CD4-positive, alpha-beta T cell treated with Interleukin-1 beta for 1 hour (primary cell): Measurements from ENCODE around the gene PPIL6.

Experiments used
- DNase-seq, 2 donors: peaks; one replicate each; pipeline ENCODE4 v3.0.0-alpha.2; 2020 to 2022

PPIL6 gene

DNA sequence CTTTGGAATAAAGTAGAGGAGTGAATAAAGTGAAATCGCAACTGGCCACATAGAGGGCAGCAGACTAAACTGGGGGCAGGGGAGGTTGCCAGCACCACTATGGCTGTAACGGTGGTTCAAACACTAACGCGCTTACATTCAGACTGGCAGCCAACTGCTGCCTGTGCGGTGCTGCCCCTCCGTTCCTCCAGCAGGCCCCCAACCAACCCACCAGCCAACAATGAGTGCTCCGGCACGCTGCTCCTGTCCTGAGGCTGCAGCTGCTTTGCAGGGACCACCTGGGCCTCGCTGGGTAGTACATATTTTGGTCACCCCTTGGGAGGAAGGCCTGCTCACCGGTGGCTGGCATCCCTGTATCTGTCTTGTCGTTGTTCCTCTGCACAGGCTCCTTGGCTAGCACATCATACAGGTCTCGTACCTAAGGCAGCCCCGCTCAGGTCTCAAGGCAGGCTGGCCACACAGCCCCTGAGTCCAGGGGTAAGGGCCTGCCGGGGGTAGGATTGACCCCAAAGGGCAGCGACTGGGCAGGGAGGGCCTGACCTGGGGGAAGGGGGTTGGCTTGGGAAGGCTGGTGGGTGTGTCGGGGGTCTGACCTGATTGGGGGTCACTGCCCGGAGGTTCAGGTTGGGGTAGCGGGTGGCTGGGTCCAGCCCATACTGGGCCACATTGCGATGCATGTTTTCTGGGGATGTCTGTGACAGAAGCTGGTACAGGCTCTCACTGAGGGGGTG lies 8.8 kb upstream of the PPIL6 start:
- DNase-seq: no peak

DNA sequence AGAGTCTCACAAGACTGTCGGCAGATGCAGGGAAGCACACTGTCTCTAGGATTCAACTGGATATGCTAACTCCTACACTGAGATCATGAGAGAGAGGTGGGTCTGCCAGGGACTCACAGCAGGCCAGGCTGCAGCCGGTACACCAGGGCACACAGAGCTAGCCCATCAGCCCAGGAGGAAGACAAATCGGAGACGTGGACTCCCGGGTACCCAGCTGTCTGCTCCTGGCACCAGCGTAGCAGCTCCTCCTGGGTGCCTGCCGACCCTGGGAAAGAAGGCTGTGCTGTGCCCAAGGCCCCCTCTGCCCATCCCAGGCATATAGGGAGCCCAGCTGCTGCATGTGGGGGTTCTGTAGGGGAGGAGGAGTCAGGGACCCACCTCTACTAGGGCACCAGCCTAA lies 8.2 kb upstream of the PPIL6 start:
- no peak for DNase-seq

DNA sequence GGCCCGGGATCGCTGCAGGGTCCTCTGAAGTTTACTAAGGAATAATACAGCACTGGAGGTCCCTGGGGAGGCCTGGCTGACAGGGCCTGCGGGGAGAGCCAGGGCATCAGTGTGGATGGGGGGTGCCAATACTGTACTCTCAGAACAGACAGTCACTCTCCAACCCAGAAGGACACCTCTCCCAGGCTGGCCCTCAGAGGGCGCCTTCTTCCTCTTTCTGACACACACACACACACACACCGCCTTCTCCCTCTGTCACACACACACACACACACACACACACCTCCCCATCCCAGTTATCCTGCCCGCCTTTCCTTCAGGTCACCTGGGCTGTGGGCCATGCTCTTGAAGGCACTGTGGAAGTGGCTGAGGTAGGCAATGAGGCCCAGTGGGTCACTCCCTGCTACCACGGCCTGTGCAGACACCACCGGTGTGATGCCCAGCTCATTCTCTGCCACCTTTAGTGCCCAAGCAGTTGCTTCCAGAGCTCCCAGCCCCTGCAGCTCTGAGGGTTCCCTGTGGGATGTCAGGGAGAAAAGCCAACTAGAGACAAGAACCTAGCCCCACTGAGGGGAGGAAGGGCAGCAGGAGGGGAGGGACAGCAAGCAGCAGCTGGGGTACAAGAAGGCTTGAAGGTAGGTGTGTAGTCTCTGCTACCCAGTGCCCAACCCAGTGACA lies 7.6 kb upstream of the PPIL6 start:
- DNase-seq: peak in 1 of 2 donors; percentile 37

DNA sequence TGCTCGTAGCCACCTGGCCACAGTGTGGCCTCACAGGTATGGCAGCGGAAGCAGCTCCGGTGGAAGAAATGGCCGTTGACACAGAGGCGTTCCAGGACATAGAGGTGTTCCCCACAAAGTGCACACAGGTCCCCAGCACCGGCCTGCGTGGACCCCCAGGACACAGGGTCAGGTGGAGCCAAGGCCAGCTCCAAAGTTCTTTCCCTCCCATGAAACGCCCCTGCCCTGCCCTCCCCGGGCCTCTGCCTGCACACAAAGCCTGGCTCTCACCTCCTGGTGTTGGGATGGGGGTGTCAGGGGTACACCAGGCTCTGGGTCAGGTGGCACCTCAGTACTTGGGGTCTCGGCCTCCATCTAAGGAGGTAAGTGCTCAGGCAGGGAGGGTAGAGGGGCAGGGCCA lies 6.7 kb upstream of the PPIL6 start:
- DNase-seq: no peak

DNA sequence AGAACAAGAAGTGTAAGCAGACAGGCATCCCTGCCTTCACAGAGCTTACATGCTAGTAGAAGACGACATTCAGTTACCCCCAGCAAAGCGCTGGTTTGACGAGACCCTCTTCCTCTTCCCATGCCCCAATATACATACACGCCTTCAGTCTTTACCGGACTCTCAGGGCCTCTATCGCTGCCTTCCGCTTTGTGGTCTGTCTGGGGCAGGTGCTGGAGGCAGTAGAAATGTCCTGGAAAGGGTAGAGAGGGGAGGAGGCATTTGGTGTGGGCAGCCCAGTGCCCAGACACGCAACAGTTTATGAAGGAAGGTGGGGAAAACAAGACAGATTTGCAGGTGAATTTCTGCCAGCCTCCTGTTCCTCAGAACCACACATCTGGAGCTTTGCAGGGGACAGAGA lies 6.1 kb upstream of the PPIL6 start:
- no peak for DNase-seq

DNA sequence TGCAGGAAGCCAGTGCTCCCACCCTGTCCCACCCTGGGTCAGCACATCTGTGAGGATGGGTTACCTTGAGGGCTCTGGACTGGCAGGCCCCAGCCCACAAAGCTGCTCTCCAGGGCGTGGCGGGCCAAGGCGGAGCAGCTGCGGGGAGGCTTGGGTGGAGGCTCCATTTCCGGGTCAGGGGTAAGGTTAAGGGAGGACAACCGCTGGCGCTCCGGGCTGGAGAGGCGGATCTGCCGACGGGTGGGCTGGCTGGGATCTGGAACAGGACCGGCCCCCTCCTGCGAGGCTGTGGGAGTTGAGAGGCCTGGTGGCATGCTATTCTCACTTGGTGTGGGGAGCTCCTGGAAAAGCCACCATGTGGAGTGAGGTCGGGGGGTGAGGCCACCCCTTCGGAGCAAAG lies 5.6 kb upstream of the PPIL6 start:
- no peak for DNase-seq

DNA sequence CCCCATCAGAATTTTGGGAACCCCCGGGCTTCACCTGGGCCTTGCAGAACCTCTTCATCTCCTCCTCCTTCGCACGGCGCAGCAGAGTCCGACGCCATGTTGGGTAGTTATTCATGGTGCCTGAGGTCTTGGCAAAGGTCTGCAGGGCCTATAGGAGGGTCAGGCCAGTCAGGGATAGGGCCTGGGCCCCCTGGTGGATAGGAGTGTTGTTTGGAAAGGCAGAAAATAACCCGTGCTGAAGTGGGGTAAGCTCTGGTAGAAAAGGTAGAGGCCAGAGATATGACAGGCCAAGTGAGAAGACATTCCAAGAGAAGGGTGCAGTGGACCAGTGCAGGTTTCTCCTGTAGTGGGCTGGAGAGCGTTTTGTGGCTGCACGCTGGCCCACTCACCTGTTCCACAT lies 5.0 kb upstream of the PPIL6 start:
- no peak for DNase-seq

DNA sequence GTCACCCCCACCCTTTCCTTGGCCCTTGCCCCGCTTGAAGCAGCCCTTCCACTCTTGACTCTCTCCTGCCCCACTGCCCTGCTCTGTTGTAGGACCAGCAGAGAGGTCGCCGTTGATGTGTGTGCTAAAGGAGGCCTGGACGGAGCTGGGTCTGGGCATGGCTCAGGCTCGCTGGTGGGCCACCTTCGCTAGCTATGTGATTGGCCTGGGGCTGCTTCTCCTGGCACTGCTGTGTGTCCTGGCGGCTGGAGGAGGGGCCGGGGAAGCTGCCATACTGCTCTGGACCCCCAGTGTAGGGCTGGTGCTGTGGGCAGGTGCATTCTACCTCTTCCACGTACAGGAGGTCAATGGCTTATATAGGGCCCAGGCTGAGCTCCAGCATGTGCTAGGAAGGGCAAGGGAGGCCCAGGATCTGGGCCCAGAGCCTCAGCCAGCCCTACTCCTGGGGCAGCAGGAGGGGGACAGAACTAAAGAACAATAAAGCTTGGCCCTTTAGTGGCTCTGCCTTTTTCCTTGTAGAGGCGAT lies 3.1 kb upstream of the PPIL6 start:
- no peak for DNase-seq

DNA sequence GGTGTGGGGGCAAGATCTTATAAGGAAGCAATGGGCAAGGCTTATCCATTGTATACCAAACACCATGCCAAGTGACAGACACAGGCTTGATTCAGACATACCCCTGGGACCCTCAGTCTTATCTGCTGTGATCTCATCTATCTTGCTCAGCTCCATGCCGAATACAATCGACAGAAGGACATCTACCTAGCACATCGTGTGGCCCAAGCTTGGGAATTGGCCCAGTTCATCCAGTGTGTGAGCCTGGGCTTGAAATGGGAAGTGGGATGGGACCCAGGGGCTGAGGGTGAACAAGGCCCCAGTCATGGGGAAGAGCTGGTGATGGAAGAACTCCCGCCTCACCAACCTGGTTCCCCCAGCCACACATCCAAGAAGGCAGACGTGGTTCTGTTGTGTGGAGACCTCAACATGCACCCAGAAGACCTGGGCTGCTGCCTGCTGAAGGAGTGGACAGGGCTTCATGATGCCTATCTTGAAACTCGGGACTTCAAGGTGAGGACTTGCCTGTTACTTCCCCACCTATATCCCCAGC lies 2.0 kb upstream of the PPIL6 start:
- no peak for DNase-seq

DNA sequence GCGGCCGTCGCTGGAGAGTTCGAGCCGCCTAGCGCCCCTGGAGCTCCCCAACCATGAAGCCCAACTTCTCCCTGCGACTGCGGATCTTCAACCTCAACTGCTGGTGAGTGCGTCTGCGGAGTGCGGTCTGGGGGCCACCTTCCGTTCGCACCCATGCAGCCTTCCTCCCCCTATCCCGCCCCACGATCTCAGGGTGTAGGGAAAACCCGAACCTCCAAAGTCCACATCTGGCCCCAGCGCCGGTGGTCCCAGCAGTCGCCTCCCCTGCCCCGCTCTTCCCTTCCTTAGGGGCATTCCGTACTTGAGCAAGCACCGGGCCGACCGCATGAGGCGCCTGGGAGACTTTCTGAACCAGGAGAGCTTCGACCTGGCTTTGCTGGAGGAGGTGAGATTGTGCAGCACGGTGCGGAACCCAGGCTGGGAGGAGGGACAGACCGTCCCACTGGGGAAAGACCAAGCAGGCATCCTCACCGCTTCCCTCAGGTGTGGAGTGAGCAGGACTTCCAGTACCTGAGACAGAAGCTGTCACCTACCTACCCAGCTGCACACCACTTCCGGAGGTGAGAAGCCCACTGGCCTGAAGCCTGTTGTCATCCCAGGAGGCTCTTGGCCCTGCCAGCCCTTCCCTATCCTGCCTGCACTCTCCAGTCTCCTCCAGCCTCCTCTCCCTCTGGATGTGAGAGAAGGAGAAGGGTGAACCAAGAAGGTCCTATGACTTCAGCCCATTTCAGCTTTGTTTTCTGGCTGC lies 815 bp upstream of the PPIL6 start:
- peak; percentile 57 to 59 for DNase-seq

DNA sequence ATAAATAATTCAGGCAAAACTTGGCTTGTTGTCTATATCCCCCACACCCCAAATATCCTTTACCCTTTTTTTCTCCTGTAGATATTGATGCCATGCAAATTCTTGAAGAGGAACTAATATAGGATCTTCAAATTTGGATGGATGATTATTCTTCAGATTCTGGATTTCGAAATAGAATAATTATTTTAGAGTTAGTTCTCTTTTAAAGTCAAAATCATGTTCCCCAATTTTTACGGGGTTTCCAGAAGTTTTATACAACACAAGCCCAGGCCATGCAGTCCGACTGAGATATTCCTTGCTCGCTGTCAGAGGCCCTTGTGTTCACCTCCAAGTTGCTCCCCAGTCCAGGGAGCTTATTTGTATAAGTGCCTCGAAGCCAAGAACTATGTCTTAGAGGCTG lies 4.4 kb downstream of the PPIL6 start:
- no peak for DNase-seq

DNA sequence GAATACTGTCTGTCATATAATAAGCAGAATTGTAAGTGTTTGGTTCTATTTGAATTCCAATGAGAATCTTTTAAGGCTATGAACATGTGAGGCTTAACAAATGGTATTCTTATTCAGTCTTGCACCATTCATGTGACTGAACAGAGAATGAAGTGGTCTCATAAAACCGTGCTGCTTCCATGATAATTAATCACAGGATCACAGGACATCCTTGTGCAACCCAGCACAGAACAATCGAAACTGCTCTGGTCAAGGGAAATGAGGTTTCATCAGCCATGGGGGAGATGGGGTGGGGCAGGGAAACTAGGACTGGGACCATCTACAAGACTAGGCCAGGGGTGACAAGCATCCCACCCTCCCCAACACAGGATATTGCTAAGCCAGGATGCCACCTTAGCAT lies 6.0 kb downstream of the PPIL6 start:
- DNase-seq: no peak

DNA sequence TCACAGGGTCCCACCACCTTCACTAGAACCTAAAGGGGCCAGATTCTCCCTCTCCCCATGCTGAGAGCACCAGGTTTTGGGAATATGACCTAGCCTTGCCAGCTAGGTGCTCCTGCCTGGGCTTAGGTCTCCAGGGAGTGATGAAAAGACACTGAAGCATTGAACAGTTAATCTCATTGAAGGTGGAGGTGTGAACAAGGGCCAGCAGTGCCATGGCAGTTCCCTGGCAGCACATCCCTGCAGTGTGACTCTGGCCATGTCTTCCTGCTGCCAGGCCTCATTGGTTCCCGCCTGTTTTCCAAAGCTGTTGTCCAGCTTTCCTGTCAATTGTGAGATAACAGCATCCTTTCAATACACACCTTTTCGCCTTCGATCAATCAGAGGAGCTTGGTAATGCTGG lies 10.9 kb downstream of the PPIL6 start:
- DNase-seq: no peak

DNA sequence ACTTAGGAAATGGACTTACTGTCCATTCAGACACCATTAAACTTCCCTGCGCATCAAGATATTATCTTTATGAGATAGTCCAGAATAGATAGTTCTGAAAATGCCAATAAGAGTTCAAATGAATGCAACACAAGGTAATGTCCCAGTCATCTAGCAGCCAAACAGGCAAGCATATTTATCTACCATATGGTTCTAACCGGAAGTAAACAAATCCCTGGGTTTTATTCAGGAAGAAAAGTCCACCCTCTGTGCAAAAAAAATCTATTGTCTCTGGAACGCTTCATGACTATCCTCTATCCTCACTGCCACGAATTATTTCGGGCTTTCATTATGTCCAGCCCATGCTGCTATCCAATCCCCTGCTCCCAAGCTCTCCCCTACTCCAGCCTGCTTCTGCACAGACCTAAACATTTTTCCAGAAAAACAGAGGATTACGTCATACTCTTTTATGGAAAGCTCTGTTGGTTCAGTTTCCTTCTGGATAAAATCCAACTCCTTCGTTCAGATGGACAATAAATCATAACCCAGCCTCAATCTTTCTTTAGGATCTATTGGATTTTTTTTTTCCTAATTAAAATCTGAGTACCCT lies 11.4 kb downstream of the PPIL6 start:
- no peak for DNase-seq

DNA sequence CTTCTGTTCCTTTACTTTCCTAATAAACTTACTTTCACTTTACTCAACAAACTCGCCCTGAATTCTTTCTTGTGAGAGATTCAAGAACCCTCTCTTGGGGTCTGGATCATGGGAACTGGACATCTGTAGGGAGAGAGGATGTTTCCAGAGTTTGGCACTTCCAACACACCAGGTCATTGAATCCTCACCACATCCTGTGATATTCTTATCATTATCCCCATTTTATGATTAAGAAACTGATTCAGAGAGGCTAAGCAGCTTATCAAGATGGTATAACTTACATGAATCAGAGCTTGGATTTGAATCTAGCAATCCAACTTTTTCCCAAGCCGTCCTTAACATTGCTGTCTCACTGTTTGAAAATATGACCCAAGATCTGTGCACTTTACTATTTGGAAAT lies 15.5 kb downstream of the PPIL6 start:
- no peak for DNase-seq

DNA sequence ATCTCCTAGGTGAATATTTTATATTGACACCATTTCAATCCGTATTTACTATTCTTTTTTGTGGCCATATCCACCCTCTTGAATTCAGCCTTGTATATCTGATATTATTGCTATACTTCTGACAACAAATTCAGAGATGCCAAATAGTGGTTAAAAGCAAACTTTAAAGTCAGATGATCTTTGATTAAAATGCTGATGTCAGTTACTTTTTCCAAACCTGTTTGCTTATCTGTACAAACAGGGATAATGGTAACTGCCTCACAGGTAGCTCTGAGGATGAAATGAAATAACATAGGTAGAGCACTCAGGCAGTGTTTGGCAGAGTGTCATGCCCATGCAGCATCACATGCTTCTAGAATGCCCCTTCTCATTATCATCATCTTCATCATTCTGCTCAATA lies 19.2 kb downstream of the PPIL6 start:
- no peak for DNase-seq

DNA sequence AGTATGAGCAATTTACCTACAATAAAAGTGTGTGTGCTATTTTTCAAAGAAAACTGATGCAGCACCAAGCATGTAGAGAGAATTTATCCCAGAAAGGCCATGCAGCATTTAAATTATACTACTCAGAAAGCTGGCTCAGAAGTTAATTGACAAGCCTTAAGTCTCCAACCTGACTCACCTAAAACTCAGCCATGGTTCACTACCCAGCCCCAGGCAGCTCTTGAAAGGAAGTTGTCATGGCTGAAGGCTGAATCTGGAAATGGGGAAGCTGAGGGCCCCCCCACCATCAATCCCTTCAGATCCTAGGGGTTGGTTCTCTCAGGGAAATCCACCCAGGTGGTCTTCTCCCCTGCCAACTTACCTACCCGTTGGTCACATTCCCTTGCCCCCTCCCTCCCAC lies 19.7 kb downstream of the PPIL6 start:
- DNase-seq: no peak

DNA sequence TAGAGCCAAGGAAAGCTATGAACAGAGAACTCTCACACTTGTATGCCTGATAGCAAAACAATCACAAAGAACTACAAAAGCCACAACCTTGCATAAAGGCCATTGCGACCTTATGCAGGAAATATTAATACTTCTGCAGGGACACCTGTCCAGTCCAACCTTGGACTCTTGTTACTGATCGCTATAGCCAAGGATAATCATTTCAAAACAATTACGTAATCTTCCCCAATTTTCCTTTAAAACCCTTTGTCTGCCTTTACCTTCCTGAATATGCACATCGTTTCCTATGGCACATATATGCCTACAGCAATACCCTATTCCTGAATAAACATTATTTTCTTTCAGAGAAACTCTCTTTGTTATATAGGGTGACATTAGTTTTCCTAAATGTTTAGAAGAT lies 22.8 kb downstream of the PPIL6 start:
- no peak for DNase-seq

DNA sequence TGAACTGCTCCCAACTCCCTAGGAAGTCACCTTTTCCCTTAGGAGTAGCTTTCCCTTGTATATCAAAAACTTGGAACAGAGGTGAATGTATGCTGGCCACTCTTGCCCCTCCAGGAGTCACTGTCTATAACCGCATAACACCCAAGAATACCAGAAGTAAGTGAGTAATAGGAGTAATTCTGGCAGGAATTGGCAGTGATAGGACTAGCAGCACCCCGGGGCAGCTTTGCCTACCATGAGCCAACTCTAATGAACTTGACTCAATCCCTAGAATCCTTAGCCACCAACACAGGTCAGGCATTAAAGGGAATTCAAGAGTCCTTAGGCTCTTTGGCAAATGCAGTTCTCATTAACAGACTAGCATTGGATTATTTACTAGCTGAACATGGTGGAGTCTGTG lies 29.4 kb downstream of the PPIL6 start:
- no peak for DNase-seq

DNA sequence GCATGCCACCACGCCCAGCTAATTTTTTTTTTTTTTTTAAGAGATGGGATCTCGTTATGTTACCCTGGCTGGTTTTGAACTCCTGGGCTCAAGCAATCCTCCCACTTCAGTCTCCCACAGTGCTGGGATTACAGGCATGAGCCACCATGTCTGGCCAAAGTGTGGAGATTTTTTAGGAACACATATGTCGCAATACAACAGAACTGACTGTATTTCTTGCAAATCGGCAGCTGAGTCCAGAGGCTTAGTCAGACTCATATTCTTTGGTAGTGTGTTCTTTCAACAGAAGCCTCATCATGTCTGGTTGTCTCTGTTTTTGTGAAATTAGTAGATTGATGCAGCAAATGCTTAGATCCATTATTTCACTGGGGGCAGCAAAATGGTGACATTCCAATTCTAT lies 34.2 kb downstream of the PPIL6 start:
- DNase-seq: no peak

DNA sequence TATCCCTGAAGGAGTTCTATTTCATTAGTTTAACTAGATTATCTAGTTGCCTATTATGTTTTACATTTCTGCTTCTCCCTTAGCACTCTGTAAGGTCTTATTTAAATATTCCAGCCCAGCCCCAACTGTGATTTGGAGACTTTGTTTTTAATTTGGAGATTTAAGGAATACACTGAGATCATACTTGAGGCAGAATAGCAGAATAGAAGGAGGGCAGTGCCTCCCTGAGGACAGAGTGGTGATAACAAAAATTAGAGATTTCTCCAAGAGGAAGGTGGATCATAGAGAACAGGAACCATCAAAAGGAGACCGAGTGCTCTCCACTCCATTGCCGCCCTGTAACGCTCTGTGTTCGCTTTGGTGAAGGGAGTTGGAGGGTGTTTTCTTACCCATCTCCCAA lies 43.4 kb downstream of the PPIL6 start:
- no peak for DNase-seq

DNA sequence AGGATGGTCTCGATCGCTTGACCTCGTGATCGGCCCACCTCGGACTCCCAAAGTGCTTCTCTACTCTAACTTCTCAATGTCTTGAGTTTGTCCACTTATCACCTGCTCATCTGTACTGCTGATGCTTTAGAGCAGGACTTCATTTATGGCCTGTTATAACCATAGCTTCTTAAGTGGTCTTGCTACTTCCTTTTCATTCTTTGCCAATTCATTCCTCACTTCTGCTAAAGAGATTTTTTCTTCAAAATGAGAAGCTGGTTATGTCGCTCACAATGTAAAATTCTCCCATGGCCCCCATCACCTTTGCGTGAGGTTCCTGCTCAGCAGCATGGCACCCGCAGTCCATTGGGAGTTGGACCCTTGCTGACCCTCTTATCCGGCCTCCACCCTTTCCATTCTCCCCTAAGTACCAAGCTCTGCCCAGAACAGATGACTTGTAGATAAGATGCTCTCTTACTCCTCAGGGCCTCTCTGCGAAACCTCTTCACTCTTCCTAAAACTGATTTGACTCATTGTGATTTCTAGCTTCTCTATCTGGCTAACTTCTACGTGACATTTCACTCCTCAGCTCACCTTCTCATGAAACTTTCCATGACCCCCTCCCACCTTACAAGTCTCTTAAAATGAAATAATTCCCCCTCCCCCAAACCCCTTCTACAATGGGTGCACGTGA lies 44.2 kb downstream of the PPIL6 start:
- DNase-seq: no peak

DNA sequence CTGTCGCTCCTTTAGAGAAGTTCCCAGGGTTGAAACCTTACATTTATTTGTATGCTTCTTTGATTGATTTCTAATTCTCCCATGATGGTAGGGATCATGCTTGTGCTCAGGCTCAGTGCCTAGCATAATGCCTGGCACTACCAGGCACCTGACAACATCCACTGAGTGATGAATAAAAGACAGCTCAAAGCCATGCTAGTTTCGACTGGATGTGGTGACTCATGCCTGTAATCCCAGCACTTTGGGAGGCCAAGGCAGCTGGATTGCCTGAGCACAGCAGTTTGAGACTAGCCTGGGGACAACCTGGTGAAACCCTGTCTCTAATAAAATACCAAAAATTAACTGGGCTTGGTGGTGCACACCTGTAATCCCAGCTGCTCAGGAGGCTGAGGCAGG lies 46.5 kb downstream of the PPIL6 start:
- no peak for DNase-seq
